HG02973 (cell line): ENCODE measurements around the gene FLNB.
"Not testable (repeated sequence)": the region's sequence is repeated elsewhere in the genome, so short reads cannot be mapped to it uniquely, and the experiment has no call there.

Experiments used
- ATAC-seq: cut with Tn5 transposase; IDR thresholded peaks from one replicate; pipeline ENCODE4 v1.9.1; 2021; ENCODE audit warnings: moderate library complexity; ENCODE audit not compliant: unreplicated experiment

Gene FLNB

GRCh38 chr3:58049143-58049785 lies 41.0 kb downstream of the FLNB start:
- ATAC-seq = no peak

- no peak for ATAC-seq
These were observed 43.0 kb downstream of the FLNB start for GRCh38 chr3:58051196-58051595.

- not testable (repeated sequence) for ATAC-seq
These were observed 43.5 kb downstream of the FLNB start for GRCh38 chr3:58051658-58052261.

GRCh38 chr3:58052373-58053273 lies 44.4 kb downstream of the FLNB start:
- no peak for ATAC-seq

- no peak for ATAC-seq
These were observed 46.4 kb downstream of the FLNB start for GRCh38 chr3:58054652-58055051.

GRCh38 chr3:58055314-58055713 lies 47.1 kb downstream of the FLNB start:
- ATAC-seq = no peak

GRCh38 chr3:58055891-58056290 lies 47.7 kb downstream of the FLNB start:
- ATAC-seq = not testable (repeated sequence)

- ATAC-seq = no peak
These were observed 50.4 kb downstream of the FLNB start for GRCh38 chr3:58058361-58059263.

GRCh38 chr3:58059349-58060321 lies 51.4 kb downstream of the FLNB start:
- no peak for ATAC-seq

- ATAC-seq = no peak
These were observed 54.2 kb downstream of the FLNB start for GRCh38 chr3:58062472-58062871.

GRCh38 chr3:58063022-58063815 lies 55.0 kb downstream of the FLNB start:
- no peak for ATAC-seq

GRCh38 chr3:58064923-58065638 lies 56.9 kb downstream of the FLNB start:
- no peak for ATAC-seq

GRCh38 chr3:58065700-58066167 lies 57.5 kb downstream of the FLNB start:
- no peak for ATAC-seq

- ATAC-seq = no peak
These were observed 58.6 kb downstream of the FLNB start for GRCh38 chr3:58066842-58067241.

GRCh38 chr3:58068122-58068809 lies 60.0 kb downstream of the FLNB start:
- ATAC-seq = no peak

- no peak for ATAC-seq
These were observed 63.3 kb downstream of the FLNB start for GRCh38 chr3:58071480-58071971.

- no peak for ATAC-seq
These were observed 64.0 kb downstream of the FLNB start for GRCh38 chr3:58072052-58072762.
